Fibroblast of villous mesenchyme (primary cell): ENCODE results near the gene FCHSD1. TPM values are rescaled to one million over a fixed set of nuclear protein-coding genes. Genes with fewer than 3 reads are reported as not detected.

Source experiments
- DNase-seq: peaks from one replicate; pipeline ENCODE4 v3.0.0-alpha.2; 2010; ENCODE audit warnings: low read depth
- H3K4me3 ChIP-seq: 2 replicates; pipeline ENCODE4 v1.5.1; 2011; ENCODE audit warnings: low read depth, mild to moderate bottlenecking, low read length
- CTCF ChIP-seq: IDR thresholded peaks from 2 replicates; pipeline ENCODE4 v1.5.1; 2012; ENCODE audit warnings: low read depth, mild to moderate bottlenecking, low read length; ENCODE audit not compliant: insufficient read depth
- total RNA-seq: library from RNA; depleted of rRNA; stranded (reverse); fragments of >200 nt; gene quantifications from 2 replicates; pipeline ENCODE4 v1.2.3, GENCODE V29; 2012

FCHSD1 gene
- total RNA-seq, 1 donor = 24.2 TPM

DNA sequence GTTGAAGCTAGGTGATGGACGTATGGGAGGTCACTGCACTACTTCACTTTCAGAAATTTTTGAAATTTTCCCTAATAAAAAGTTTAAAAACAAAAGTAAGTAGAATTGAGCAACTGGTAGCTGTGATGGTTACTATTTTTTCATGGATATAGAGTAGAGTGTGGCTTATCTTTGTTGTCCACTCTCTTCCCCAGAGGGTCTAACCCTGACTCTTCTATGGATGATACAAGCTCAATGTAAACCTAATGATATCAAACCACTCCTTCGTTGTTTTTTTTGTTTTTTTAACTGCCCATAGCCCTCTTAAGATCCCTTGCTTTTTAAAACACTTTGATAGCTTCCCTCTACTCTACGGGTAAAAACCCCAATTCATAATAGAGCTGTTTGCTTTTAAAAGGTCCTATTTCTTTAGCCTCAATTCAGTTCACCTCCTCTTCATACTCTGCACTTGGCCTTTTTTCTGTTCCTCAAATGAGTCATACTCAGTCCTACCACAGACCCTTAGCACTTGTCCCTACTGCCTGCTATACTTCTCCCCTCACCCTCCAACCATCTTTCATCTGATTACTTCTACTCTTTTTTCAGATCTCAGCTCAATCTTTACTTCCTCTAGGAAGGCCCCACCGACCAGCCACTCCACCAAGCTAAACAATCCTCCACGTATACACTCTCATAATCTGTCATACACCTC is 17.2 kb downstream of the FCHSD1 start:
- H3K4me3 ChIP-seq = no peak overlapping the region
- TF ChIP-seq CTCF = no peak
- DNase-seq = no peak

DNA sequence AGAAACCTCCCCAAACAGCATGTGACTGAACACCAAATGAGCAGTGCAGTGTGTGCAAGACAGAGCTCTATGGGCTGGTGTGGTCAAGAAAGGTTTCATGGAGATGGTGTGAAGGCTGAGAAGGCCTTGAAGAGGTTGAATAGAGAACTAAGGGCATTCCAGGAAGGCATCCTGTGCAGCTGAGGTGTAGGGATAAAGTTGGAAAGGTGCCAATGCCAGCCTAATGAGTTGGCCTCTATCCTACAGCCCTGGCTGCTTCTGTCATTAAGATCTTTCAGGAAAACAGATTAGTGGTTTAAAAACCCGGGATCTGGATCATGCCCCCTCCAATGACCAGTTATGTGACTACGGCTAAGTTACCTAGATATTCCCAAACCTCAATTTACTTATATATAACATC is 18.6 kb downstream of the FCHSD1 start:
- TF ChIP-seq CTCF = no peak
- no peak overlapping the region for H3K4me3 ChIP-seq
- DNase-seq = no peak

DNA sequence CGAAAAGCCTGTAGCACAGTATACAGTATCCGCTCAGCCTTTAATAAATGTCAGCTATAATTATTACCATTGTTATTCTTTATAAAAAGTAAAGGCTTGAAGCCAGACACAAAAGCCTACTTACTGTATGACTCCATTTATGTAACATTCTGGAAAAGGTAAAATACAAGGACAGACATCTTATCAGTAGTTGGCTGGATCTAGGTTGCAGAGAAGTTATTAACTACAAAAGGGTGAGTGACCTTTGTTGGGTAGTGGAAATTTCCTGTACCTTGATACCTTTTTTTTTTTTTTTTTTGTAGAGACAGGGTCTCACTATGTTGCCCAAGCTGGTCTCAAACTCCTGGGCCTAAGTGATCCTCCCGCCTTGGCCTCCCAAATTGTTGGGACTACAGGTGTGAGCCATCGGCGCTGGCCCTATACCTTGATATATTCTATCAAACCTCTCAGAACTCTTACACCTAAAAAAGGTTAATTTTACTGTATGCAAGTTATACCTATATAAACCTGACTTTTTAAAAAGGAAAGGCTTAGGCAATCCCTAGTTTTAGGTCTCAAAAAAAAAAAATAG is 20.6 kb downstream of the FCHSD1 start:
- DNase-seq = no peak
- H3K4me3 ChIP-seq = no peak overlapping the region
- TF ChIP-seq CTCF = no peak

DNA sequence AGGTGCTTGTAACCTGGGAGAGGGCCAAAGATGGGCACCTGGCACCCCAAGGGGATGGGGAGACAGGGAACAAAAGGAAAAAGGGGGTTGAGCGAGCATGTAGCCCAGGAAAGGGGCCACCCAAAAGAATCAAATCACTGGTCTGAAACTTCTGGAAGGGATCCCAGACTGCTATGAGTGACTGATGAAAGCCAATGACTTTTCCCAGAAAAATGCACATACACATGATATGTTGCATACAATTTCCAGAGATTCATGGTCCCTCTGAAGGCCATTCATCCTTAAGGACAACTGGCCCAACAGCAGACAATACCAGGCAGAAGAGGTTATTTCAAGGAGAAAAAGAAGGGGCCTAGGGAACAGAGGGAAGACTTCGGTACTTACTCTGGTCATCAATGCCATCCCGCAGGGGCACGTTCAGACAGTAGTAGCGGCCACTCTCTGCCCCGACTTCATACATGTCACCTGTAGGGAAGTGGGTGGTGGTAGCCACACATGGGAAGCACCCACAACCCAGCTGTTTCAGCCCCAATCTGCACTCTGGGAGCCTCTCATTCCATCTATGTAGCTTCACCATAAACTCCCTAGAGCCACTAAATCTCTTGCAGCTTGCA is 22.9 kb downstream of the FCHSD1 start:
- no peak for DNase-seq
- no peak for TF ChIP-seq CTCF
- H3K4me3 ChIP-seq = no peak overlapping the region

DNA sequence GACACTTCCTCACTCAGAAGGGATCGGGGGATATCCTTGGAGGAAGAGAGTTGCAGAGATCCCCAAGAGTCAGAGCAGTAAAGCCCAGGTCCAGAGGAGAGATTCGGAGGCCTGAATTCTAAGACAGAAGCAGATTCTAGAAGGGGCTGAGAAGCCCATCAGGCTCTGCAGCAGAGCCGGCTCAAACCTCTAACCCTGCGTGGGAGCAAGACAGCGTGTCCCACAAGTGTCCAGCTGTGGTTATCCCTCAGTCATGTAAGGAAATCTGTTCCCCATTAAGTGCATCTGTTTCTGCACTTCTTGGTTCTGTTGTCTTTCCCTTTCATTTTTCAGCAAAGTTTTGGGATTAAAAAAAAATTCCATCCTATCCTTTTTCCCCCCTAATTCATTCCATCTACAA is 27.6 kb downstream of the FCHSD1 start:
- H3K4me3 ChIP-seq = no peak overlapping the region
- no peak for TF ChIP-seq CTCF
- no peak for DNase-seq

- no peak overlapping the region for H3K4me3 ChIP-seq
- no peak for TF ChIP-seq CTCF
- DNase-seq = no peak
Observed at GRCh38 chr5:141623186-141623585, 28.0 kb downstream of the FCHSD1 start.
